Head of caudate nucleus (tissue), 42 donors: Measurements from ENCODE around the gene MAP2K6.
A peak's percentile ranks its signal among the peaks of the same experiment; 100 is the strongest.

Experiments
- DNase-seq, 42 donors: peaks; one replicate each; pipeline versions ENCODE4 v3.0.0 to v3.0.0-alpha.2; 2020 to 2021; ENCODE audit warnings: mixed read lengths in 7 of 42
- intact Hi-C: fragments of 100-400 bp; cut with DNase I; formaldehyde crosslinking; loops from one replicate; pipeline ENCODE4 v1.15.0; 2022

The MAP2K6 gene

DNA sequence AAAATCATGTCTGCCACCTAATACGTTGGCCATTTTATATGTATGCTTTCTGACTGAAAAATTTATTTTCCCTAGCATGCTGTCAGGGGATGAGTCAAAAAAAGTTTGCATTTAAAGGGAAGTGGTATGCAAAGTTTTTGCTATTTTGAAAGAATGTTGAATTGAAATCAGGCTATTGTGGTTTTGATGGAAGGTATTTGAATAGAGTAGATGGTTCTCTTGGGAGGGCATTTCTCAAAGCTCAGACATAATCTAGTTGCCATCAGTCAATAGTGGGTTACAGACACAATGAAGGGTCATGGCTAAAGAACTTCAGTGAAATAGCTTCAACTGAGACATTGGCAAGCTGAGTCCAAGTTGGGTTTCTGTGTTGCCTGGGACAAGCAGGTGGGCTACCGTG lies 102.4 kb downstream of the MAP2K6 start:
- DNase-seq = no peak
- intact Hi-C loops = no loop called here

DNA sequence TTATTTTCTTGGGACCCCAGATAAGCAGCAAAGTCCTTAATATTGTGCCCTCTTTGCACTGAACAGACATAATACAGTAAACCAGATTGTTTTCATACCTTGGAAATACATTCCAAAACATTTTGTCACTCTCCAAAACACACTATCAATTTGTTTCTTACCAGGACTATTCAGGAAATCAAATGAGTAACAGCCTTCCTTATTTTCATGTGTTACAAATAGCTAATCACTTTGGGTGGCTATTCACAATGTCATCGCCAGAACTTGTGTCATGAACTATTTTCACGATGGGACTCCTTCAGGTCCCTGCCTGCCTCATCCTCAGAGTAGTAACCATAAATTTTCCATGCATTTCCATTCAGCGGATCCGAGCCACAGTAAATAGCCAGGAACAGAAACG lies 104.5 kb downstream of the MAP2K6 start:
- intact Hi-C loops = no loop called here
- DNase-seq = no peak

DNA sequence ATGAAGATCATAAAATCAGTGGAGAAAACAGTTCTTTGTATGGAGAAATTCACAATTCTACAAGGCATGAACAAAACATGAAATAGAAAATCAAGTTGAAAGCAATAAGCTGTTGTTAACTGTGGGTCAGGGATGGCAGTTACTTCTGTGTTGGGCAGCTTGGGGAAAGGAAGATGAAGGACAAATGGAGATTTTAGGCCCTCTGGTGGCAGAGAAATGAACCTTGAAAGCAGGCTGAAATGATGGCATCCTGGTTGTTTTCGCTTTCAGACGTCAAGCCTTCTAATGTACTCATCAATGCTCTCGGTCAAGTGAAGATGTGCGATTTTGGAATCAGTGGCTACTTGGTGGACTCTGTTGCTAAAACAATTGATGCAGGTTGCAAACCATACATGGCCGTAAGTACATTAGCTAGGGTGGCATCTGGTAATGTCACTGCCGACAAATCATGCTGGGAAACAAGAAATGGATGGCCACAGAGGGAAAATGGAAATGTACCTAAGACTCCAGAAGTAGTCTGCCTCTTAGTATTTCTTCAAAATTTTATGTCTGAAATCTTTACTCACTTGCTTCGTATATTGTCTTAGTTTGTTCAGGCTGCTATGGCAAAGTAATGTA lies 108.9 kb downstream of the MAP2K6 start:
- DNase-seq = peak in 24 of 42 donors; percentile 16 to 79 (median 50)
- intact Hi-C loops = loop anchor here (10.0 kb wide), 1 partner anchor 199 kb away; the partner anchor contains the start of gene ABCA5

DNA sequence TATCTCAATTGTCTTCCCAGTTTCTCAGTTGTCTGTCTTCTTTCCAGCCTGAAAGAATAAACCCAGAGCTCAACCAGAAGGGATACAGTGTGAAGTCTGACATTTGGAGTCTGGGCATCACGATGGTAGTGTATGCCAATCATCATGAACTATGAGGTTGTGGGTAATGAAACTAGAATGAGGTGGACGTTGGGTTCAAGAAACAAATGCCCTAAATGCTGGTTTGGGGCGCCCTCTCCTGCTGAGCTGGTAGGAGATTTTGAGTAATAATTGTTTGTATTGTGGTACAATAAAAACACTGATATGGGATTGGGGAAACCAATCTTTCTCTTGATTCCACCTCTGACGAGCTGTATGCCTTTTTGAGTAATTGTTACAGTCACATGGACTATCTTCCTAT lies 110.4 kb downstream of the MAP2K6 start:
- DNase-seq = no peak
- intact Hi-C loops = loop anchor here (10.0 kb wide), 1 partner anchor 200 kb away; the partner anchor contains the start of gene ABCA5

DNA sequence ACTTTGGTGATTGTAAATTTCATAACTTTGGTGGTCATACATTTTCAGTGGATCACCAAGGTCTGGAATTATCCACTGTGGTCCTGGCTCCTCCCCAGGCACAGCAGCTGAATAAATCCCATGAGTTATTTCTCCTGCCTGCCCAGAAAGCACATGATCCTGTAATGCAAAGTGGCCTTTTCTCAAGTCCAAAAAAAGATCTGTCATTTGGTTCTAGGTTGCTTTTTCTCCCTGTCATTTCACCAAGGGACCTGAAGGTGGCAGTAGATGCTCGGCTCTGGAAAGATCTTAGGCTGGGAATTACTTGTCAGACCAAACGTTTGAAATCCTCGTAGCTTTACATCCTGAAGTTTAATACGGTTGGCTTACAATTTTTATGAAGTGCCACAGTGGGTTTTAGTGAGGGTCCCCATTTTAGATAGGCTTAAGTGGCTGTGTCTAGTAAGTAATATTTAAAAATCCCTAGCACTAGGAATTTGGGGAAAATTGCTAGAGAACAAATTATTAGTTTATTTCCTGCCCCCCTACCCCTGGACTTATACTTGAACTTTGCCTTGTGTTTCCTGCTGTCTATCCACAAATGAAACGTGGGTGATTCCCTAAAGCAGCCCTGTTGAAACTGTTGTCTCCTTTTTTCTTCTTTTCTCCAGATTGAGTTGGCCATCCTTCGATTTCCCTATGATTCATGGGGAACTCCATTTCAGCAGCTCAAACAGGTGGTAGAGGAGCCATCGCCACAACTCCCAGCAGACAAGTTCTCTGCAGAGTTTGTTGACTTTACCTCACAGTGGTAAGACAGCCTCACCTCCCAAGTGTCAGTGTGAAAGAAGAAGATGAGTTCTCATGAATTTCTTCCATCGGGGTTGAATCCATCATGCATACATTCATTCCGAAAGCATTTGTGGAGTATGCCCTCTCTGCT lies 111.7 kb downstream of the MAP2K6 start:
- intact Hi-C loops = loop anchor here (10.0 kb wide), 1 partner anchor 201 kb away; the partner anchor contains the start of gene ABCA5
- DNase-seq = peak in 36 of 42 donors; percentile 9 to 82 (median 56)

DNA sequence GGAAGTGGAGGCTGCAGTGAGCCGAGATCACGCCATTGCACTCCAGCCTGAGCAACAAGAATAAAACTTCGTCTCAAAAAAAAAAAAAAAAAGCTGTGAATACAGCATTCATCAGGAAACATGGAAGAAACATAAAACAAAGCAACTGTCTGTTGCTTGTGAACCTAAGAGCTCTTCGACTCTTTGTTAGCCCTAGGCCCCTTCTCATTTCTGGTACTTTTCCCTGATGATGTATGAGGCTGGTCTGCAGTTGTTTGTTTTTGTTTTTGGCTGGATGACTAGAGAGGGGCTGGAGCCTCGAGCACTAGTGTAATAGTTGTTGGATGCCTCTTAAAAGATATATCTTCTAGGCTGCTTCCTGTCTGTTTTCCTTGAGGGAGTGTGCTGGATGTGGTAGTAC lies 113.5 kb downstream of the MAP2K6 start:
- intact Hi-C loops = loop anchor here (10.0 kb wide), 1 partner anchor 203 kb away; the partner anchor contains the start of gene ABCA5
- DNase-seq = no peak

DNA sequence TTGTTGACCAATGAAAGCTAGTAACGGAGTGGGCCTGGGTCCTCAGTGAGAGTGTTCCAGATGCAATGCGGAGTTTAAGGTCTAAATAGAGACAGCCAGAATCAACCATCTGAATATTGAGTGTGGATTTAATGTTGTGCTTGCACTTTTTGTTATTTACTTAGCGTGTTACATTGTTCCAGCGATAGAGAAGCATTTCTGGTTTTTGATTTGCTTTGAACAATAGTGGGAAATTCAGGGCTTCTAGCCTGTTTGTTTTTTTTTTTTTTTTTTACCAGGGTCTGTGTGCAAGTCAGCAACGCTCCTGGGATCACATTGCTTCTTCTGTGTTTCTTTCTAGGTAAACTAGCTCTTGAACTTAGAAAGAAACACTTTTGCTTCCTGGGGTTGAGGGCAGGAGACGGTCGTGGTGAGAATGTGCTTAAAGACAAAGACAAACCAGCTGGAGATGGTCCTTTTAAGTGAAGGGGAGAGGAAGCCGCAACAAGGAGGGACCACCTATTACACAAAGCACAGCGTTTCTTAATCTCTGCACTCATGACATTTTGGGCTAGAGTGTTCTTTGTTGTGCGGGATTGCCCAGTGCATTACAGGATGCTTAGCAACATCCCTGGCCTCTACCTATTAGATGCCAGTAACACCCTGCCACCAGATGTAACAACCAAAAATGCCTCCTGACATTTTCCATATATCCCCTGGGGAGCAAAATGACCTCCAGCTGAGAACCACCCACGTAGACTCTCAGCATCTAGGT lies 119.2 kb downstream of the MAP2K6 start:
- intact Hi-C loops = no loop called here
- DNase-seq = peak in 2 of 42 donors; percentile 15 to 21

DNA sequence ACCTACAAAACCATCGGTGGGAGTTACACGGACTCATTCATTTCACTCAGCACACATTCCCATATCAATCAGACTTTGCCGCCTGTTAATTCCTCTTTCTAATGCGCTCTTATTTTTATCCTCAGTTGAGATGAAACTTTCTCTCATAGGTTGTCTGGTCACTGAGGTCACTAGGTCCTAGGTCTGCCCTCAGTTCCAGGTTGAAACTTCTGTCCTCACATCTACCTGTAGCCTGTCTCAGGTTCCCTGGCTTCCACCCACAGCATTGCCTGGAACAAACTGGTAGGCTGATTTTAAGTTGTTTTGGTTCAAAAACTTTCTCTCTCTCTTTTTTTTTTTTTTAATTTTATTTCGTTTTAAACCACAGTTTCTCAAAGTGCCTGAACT lies 119.7 kb downstream of the MAP2K6 start:
- intact Hi-C loops = no loop called here
- peak in 4 of 42 donors; percentile 8 to 31 (median 16) for DNase-seq

DNA sequence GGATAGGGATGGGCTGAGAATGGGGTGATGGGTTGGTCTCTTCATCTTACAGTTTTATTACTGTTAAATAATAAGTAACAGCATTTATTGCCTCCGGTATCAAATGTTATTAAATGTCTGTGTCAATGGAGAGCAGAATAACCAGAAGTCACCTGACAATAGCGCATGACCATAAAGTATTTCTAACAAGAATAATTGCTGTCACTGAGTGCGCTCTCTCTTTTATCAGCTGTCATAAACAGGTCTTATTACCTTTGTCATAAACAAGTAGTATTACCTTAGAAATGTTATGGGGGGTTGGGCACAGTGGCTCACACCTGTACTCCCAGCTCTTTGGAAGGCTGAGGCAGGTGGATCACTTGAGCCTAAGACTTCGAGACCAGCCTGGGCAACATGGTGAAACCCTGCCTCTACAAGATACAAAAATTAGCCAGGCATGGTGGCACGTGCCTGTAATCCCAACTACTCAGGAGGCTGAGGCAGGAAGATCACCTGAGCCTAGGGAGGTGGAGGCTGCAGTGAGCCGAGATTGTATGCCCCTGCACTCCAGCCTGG lies 120.6 kb downstream of the MAP2K6 start:
- DNase-seq = no peak
- intact Hi-C loops = no loop called here

DNA sequence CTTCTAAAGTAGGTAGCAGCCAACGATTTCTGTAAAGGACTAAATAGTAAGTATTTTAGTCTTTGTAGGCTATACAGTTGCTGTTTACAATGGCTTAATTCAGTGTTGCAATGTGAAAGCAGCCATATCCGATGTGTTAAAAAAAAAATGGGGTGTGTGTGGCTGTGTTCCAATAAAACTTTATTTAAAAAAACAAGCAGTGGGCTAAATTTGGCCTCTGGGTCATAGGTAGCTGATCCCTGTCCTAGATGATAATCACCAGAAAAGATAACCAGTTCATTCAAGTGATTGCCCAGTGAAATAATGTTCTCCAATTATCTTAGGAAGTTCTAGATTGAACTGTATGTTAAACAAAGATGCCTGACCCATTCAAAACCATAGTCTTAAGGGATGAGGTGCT lies 124.3 kb downstream of the MAP2K6 start:
- DNase-seq = no peak
- intact Hi-C loops = no loop called here

DNA sequence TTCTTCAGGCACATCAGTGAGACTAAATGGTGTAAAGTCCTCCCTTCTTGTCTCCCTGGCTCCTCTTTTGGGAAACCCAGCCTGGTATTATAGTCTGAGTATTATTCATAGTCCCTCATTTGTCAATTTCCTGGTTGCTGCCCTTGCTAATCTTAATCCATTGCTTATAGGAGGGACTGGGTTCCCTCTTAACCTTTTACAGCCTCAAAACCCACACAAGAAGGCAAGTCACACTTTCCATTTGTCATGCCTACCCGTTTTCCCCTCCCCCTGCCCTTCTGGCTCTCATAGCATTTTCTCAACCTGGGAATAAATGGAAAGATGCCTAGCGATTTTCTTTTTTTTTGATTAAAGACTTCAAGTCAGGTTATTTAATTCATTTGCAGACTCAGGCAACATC lies 124.8 kb downstream of the MAP2K6 start:
- no peak for DNase-seq
- intact Hi-C loops = no loop called here

DNA sequence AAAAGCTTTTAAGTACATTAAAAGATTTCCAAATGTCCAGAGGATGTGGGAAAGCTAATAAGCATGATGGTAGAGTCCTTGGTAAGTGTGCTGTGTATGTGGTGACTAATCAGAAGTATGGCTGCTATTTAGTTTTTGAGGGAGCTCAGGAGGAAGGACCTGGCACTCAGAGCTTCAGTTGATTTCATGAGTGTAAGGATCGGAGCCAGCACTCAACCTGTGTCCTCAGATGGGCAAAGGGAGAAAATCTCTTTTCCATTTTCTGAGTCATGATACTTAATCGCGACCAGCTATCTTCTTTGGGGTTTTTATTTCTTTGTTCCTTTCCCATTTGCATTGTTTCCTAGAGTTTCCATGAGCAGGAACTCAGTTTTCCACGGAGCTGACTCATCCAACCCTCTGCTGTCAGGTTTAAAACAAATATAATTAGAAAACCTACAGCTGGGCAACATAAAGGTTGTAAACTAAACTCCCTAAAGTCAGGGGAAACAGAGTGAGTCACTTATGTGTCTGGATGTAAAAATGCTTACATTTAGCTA lies 125.4 kb downstream of the MAP2K6 start:
- intact Hi-C loops = no loop called here
- no peak for DNase-seq

DNA sequence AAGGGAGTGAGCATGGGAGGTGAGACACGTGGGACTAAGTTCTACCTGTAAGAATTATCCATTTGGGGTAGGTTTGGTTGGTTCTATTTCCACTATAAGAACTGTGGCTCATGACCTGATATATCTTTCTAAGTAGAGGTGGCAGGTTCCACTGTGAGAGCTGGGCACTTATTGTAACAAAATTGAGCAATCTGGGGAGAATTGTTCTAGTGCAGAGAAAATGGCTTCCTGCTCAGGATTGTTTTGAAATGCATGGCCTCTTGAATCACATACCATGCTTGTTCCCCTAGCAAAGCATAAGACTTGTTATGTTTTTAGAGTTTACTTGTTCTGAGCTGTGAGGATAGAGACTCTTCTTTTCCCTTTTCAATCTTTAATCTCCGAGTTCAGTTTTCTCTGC lies 125.9 kb downstream of the MAP2K6 start:
- intact Hi-C loops = no loop called here
- DNase-seq = no peak

DNA sequence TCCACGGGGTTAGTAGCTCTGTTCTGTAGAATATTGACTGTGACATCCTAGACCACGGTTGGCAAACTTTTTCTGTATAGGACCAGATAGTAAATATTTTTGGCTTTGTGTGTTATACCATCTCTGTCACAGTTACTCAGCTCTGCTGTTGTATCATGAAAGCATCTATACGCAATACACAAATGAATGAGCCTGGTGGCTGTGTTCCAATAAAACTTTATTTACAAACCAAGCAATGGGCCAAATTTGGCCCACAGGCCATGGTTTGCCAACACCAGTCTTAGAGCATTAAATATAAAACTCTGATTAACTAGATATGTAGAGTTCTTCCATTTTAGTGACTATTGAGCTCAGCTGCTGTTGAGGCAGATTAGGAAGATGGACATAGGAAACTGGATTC lies 132.7 kb downstream of the MAP2K6 start:
- intact Hi-C loops = no loop called here
- no peak for DNase-seq

DNA sequence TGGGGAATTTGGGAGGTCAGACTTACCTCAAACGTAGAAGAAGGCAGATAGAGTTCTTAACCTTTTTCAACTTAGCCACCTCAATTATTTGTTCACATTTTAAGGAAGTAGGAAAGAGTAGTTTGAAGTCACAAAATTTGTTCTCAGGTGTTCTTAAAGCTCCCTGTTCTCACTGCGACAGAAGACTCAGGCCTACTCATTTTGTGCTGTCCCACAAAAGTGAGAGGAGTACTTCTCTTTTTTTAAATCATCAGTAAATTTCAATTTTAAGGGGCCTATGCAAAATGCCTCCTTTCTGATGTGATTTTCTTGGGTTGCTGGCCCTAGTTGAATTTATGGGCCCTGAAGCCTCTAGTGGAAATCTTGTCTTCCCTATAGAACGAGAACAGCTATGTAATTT lies 133.4 kb downstream of the MAP2K6 start:
- DNase-seq = no peak
- intact Hi-C loops = no loop called here

DNA sequence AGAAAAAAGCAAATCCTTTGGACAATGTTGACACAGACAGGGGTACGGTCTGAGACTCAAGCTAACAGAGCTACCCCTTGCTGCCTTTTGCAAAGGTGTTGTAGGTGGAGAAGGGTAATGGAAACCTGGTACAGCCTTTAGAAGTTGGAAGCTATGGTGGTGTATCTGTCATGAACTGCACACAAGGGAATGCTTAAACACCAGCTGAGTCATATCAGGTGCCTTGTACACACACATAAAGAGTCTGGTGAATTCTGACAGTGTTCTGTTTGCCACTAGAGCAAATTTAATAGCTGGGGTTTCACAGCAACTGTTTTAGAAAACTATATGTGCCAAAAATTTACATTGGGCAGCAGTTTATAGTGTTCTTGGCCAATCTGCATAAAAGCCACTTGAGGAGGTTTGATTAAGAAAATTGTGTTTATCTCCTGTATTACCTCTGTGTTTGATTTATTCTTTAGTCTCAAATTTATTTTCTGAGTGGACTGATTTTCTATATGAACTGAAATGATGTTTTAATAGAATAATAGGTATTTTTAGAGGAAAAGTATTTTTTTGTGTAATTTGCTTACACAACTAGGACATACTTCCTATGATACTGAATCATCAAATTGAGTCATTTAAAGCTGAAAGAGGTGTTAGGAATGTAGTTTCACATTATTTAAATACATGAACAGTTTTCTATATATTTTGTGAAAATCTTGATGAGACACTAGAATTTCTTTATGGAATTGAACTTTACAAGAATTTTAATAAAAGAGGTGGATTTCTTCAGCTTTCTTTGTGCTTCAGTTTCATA lies 136.9 kb downstream of the MAP2K6 start:
- intact Hi-C loops = no loop called here

DNA sequence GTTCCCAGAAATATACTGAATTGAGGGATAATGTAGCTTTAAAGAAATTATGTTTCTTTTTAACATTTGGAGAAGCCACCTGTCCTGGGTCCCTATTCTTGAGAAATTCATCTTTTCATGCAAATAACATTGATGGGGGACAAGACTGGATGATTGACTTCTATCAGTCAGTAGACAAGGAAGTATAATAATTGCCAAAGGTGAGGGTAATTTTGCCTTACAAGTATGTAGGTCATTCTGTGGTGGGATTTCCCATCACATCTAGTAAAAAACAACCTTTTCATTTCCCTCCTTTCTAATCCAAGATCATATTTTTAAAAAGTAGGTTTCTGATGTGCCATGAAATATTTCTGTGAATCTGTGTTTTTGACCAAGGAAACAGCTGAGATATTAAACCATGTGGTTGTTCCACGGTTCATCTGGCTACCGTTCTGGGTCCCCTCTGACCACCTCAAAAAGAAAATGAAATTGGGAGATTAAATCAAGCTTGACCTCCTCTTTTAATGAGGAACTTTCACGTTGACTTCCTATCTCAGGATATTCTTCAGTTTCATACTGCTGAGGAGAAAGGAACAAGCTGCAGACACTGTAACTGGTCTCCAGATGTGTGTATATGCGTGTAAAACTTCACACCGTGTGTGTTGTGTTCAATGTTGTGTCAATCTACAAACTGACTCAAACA lies 138.6 kb downstream of the MAP2K6 start:
- intact Hi-C loops = no loop called here

More for the DNA sequence above, 136.9 kb downstream of the MAP2K6 start:
- DNase-seq = no peak

DNA sequence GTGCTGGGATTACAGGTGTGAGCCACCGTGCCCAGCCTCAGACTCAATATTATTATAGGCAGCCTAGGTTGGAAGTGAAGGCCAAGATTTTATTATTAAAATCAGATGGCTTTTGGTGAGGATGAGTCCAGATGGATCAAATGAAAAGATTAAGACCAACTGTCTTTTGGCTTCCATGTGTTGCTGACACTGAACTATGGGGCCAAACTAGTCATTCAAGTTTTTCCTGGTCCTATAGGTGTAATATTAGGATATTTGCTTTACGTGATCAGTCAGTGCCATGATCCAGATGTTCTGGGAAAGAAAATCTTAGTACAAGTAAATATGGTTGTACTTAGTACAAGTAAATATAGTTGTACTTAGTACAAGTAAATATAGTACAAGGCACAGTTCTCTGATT lies 140.6 kb downstream of the MAP2K6 start:
- DNase-seq = no peak
- intact Hi-C loops = no loop called here

More for the DNA sequence above, 138.6 kb downstream of the MAP2K6 start:
- no peak for DNase-seq
